Type B pancreatic cell (in vitro differentiated cells): ENCODE measurements around the gene CSNK1E. TPM values are rescaled to one million over a fixed set of nuclear protein-coding genes. Genes with fewer than 3 reads are reported as not detected.

Experiments used
- DNase-seq: peaks from one replicate; pipeline ENCODE4 v3.0.0; 2021; ENCODE audit warnings: mixed read lengths; ENCODE audit not compliant: unreplicated experiment; ENCODE audit errors: extremely low spot score
- H3K27ac Mint-ChIP-seq: 2 replicates; pipeline ENCODE4 v1.8.0; 2021; ENCODE audit warnings: mild to moderate bottlenecking, mixed read lengths
- H3K27me3 Mint-ChIP-seq: 2 replicates; pipeline ENCODE4 v1.8.0; 2021; ENCODE audit warnings: mixed read lengths
- H3K36me3 Mint-ChIP-seq: 2 replicates; pipeline ENCODE4 v1.8.0; 2021; ENCODE audit warnings: mixed read lengths
- H3K4me1 Mint-ChIP-seq: one replicate; pipeline ENCODE4 v1.8.0; 2021; ENCODE audit warnings: mixed read lengths; ENCODE audit not compliant: unreplicated experiment
- H3K4me3 Mint-ChIP-seq: 2 replicates; pipeline ENCODE4 v1.8.0; 2021; ENCODE audit warnings: mild to moderate bottlenecking, mixed read lengths
- H3K9me3 Mint-ChIP-seq: 2 replicates; pipeline ENCODE4 v1.8.0; 2021; ENCODE audit warnings: mixed read lengths
- total RNA-seq: library from RNA; stranded (reverse); gene quantifications from 2 replicates; pipeline ENCODE4 v1.2.1, GENCODE V29; 2021; ENCODE audit warnings: low replicate concordance
- TF ChIP-seq, protein P1 (sequence below): fragments of 200-600 bp; sonication (generic); conservative IDR thresholded peaks from 2 replicates; pipeline ENCODE4 v1.5.0; 2021; ENCODE audit warnings: antibody characterized with exemption, mild to moderate bottlenecking

CSNK1E gene
- total RNA-seq, 1 donor from 2014 or later: 199 TPM

DNA sequence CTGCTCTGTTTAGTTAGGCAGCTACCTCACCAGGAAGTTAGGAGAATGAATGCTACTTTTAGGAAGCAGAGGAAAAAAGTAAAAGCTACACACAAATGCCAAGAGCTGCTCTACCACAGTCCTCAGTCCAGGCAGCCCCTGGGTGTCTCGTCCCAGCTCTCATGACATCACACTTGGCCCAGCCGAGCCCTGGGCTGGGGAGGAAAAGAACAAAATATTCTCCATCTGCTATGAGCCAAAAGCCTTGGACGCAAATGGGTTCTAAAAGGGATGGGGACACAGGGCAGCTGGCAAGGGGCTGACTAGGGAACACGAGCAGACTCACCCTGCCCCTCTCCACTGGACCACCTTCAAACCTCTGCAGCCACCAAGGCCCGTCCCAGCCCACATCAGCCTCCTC is 70.5 kb downstream of the CSNK1E start:
- no peak overlapping the region for H3K27ac Mint-ChIP-seq
- peaks cover 16% of the 10 kb centered on the region for H3K36me3 Mint-ChIP-seq
- H3K9me3 Mint-ChIP-seq: no peaks in the 10 kb centered on the region
- DNase-seq: no peak
- TF ChIP-seq, protein P1, sequence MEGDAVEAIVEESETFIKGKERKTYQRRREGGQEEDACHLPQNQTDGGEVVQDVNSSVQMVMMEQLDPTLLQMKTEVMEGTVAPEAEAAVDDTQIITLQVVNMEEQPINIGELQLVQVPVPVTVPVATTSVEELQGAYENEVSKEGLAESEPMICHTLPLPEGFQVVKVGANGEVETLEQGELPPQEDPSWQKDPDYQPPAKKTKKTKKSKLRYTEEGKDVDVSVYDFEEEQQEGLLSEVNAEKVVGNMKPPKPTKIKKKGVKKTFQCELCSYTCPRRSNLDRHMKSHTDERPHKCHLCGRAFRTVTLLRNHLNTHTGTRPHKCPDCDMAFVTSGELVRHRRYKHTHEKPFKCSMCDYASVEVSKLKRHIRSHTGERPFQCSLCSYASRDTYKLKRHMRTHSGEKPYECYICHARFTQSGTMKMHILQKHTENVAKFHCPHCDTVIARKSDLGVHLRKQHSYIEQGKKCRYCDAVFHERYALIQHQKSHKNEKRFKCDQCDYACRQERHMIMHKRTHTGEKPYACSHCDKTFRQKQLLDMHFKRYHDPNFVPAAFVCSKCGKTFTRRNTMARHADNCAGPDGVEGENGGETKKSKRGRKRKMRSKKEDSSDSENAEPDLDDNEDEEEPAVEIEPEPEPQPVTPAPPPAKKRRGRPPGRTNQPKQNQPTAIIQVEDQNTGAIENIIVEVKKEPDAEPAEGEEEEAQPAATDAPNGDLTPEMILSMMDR: no peak
- no peaks in the 10 kb centered on the region for H3K27me3 Mint-ChIP-seq
- no peak overlapping the region for H3K4me3 Mint-ChIP-seq
- peaks cover 12% of the 10 kb centered on the region for H3K4me1 Mint-ChIP-seq

DNA sequence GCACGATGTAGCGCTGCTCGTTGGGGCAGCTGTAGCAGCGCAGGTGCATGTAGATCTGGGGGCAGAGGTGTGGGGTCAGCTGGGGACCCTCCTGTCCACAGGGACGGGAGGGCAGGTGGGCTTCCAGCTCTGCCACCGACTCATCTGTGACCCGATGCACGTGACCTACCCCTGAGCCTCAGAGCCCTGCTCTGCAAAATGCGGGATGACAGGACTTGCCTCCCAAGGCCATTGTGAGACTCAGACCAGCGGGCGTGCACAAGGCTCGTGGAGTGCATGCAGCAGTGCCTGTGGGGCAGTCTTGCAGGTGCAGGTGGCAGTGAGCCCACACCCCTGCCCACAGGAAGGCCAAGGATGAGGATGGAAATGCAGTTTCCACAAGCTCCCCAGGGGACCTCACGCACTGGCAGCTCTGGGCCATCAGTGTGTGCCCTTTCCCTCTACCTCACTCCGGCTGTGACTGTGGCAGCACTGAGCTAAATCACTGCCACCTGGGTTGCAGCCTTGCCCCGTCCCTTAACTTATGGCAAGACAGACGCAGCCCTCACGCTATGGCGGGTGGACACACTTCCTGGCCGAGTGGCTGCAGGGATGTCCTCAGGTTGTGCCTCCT is 71.1 kb downstream of the CSNK1E start:
- Mint-ChIP-seq H3K4me1 (peaks cover 13% of the 10 kb centered on the region), H3K27ac (no peak overlapping the region), H3K9me3 (no peaks in the 10 kb centered on the region), H3K4me3 (no peak overlapping the region), H3K36me3 (peaks cover 17% of the 10 kb centered on the region), H3K27me3 (no peaks in the 10 kb centered on the region)
- TF ChIP-seq, protein P1: no peak
- no peak for DNase-seq

DNA sequence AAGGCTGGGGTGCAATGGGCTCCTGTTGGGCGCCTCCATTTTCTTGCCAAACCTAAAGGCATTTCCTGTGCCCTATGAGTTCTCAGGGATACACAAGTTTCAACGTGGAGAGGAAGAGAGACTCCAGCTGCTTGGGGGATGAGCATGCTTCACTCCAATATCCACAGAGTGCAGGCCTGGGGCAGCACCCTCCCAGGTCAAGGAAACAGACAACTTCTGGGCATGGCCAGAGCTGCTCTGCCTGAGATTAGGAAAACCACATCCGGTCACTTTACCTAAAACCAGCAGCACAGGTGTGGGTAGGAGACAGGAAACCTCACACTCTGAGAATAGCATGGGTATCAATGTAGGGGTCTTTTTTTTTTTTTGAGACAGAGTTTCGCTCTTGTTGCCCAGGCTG is 73.1 kb downstream of the CSNK1E start:
- Mint-ChIP-seq H3K36me3 (peaks cover 24% of the 10 kb centered on the region), H3K27me3 (no peaks in the 10 kb centered on the region), H3K9me3 (no peaks in the 10 kb centered on the region), H3K4me1 (peaks cover 28% of the 10 kb centered on the region), H3K4me3 (no peak overlapping the region), H3K27ac (peak overlapping the region; percentile 78)
- DNase-seq: no peak
- TF ChIP-seq, protein P1: no peak

DNA sequence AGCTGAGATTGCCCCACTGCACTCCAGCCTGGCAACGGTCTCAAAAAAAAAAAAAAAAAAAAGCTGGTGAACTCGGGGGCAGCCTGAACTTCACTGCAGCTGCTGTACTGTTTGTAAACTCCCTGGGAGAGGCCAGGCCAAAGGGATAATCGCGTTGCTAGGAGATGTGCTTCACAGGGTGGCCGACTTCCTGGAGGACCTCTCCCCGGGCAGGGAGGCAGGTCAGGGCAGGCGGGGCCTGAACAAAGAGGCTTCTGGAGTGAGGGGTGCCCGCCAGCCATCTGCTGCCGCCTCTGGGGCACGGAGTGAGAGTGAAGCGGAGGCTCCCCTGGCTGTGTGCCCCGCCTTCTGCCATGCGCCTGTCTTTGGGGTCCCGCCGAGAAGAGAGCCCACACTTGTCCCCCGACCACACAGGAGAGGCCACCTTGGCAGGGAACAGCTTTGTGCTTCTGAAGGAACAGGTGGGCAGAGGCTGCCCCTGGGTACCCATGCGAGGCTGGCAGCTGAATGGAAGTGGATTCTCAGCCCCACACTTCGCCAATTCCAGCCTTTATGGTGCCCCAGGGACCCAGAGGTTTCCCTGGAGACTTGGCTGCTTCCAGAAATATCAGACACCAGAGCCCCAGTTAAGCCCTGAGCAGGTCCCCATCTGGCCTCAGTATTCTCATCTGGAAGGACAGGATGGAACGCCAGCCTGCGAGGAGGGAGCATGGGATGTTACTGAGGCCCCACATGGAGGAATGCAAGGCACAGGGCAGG is 74.0 kb downstream of the CSNK1E start:
- Mint-ChIP-seq H3K9me3 (no peaks in the 10 kb centered on the region), H3K36me3 (peaks cover 16% of the 10 kb centered on the region), H3K27me3 (no peaks in the 10 kb centered on the region), H3K4me1 (peaks cover 34% of the 10 kb centered on the region), H3K4me3 (no peak overlapping the region), H3K27ac (peak overlapping the region; percentile 78)
- TF ChIP-seq, protein P1: no peak
- DNase-seq: no peak

DNA sequence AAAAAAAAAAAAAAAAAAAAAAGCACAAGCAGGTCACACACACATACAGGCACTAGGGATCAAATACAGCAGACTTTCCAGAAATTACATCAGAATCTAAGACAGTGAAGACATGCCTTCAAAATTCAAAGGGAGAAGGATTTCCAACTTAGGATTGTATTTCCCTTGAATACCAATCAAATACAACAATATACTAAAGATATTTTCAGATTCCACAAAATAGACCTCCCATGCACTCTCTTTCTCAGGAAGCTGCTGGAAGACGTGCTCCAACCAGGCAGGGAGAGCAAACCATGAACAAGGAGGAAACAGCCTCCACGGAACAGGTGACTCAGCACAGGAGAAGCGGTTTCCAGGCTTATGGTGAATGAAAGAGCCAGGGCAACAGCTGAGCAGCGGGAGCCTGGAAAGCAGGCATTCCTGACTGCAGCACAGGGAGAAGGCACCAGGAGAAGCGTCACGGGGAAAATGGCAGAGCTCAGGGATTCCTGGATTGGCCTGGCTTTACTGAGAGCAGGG is 76.4 kb downstream of the CSNK1E start:
- TF ChIP-seq, protein P1: no peak
- Mint-ChIP-seq H3K4me3 (peak overlapping the region; percentile 46), H3K4me1 (peaks cover 41% of the 10 kb centered on the region)

More for the DNA sequence above, 76.4 kb downstream of the CSNK1E start:
- no peaks in the 10 kb centered on the region for H3K27me3 Mint-ChIP-seq
- H3K9me3 Mint-ChIP-seq: no peaks in the 10 kb centered on the region
- peaks cover 22% of the 10 kb centered on the region for H3K36me3 Mint-ChIP-seq
- DNase-seq: no peak
- H3K27ac Mint-ChIP-seq: peak overlapping the region; percentile 84

Other genes starting within 250 kb of the CSNK1E start
- gene SLC16A8, start 233.2 kb downstream of the CSNK1E start, total RNA-seq: not detected in 2 replicates
- 4.5 and 12.1 TPM in 2 replicates for gene BAIAP2L2, start 206.7 kb downstream of the CSNK1E start, total RNA-seq
- 64.1 and 78.6 TPM in 2 replicates for gene PLA2G6, start 135.6 kb downstream of the CSNK1E start, total RNA-seq
- gene MAFF, start 115.4 kb downstream of the CSNK1E start, total RNA-seq: 14.6 and 60.9 TPM in 2 replicates
- gene TMEM184B, start 44.4 kb downstream of the CSNK1E start, total RNA-seq: 66.7 and 83.3 TPM in 2 replicates
- 1.3 and 2.0 TPM in 2 replicates for gene KCNJ4, start 137.8 kb upstream of the CSNK1E start, total RNA-seq
- 10.6 and 24.2 TPM in 2 replicates for gene KDELR3, start 150.7 kb upstream of the CSNK1E start, total RNA-seq
- gene DDX17, start 188.9 kb upstream of the CSNK1E start, total RNA-seq: 377 and 531 TPM in 2 replicates